HG03342 (cell line): Measurements from ENCODE around the gene NUTM1.

ENCODE experiments used
- ATAC-seq: cut with Tn5 transposase; IDR thresholded peaks from one replicate; pipeline ENCODE4 v1.9.1; 2021; ENCODE audit warnings: mild to moderate bottlenecking, moderate library complexity; ENCODE audit not compliant: unreplicated experiment

Gene NUTM1, protein sequence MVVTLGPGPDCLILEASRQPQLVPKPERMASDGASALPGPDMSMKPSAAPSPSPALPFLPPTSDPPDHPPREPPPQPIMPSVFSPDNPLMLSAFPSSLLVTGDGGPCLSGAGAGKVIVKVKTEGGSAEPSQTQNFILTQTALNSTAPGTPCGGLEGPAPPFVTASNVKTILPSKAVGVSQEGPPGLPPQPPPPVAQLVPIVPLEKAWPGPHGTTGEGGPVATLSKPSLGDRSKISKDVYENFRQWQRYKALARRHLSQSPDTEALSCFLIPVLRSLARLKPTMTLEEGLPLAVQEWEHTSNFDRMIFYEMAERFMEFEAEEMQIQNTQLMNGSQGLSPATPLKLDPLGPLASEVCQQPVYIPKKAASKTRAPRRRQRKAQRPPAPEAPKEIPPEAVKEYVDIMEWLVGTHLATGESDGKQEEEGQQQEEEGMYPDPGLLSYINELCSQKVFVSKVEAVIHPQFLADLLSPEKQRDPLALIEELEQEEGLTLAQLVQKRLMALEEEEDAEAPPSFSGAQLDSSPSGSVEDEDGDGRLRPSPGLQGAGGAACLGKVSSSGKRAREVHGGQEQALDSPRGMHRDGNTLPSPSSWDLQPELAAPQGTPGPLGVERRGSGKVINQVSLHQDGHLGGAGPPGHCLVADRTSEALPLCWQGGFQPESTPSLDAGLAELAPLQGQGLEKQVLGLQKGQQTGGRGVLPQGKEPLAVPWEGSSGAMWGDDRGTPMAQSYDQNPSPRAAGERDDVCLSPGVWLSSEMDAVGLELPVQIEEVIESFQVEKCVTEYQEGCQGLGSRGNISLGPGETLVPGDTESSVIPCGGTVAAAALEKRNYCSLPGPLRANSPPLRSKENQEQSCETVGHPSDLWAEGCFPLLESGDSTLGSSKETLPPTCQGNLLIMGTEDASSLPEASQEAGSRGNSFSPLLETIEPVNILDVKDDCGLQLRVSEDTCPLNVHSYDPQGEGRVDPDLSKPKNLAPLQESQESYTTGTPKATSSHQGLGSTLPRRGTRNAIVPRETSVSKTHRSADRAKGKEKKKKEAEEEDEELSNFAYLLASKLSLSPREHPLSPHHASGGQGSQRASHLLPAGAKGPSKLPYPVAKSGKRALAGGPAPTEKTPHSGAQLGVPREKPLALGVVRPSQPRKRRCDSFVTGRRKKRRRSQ

DNA sequence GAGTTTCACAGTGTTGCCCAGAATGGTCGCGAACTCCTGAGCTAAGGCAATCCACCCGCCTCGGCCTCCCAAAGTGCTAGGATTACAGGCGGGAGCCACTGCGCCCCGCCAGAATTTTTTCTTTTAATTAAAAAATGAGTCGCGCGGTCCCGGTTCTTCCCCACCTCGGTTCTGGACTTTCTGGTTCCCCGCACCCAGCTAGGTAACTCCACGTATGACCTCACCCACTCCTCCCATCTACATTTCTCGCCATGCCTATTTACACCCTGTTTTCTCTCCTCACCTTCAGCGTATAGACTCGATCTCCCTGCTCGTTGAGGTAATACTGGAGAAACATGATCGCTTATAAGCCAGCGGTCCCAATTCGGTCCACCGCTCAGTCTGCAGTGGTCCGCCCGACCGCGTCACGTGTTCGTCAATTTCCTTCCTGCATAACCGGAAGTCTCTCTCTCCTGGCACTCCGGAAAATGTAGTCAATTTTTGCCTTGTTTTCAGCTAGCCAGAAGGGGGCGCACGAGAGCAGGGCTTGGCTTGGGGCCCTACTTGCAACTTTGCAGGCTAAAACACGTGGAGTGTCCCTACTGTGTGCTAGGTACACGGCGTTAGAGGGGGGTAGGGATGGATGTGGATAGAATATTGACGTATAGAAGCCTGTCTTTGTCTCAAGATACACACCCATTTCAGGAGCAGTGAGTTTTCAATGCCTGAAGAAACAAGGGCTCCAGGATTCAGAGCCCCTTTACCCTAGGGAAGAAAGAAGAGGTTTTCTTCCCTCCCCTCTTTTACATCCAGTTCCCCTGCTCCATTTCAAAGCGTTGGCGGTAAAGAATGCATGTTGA lies at the start of gene NUTM1, which contains the start of gene NOP10:
Gene NUTM1 (plus strand): TSS at position 579 of the 839 bp plus-strand sequence. CDS start 382 bp downstream, outside the sequence.
Gene NOP10 (minus strand): TSS at position 400 of the 839 bp plus-strand sequence. CDS start 63 bp downstream, at position 337.
- peak; percentile 91 for ATAC-seq

DNA sequence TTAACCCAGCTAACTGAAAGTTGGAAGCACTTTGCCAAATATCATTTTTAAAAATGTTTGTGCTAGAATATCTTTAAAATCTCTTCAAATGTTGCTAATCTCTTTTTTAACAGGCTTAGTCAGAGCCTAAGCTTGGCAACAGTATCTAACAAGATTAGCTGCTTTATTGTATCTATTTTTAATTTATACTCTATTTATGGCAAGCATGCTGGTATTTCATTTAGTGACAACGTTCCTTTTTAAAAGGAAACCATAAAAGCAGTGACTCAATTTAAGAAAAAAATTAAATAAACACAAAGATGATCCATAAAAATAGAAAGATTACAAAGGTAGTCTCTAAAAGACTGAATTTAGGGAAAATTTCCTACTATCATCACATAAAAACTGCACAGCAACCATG lies 46.1 kb upstream of the NUTM1 start:
- ATAC-seq: no peak

DNA sequence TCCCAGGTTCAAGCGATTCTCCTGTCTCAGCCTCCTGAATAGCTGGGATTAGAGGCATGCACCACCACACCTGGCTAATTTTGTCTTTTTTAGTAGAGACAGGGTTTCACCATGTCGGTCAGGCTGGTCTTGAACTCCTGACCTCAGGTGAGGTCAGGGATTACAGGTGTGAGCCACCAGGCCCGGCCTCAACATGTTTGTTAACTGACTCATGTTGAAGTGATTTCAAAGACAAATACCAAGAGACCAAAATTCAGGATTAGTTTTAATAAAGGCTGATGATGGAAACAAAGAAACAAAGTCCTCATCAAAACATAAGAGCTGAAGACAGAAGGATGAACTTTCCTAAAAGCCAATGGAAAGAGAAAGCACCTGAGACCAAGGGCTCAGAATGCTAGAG lies 42.1 kb upstream of the NUTM1 start:
- ATAC-seq: no peak

DNA sequence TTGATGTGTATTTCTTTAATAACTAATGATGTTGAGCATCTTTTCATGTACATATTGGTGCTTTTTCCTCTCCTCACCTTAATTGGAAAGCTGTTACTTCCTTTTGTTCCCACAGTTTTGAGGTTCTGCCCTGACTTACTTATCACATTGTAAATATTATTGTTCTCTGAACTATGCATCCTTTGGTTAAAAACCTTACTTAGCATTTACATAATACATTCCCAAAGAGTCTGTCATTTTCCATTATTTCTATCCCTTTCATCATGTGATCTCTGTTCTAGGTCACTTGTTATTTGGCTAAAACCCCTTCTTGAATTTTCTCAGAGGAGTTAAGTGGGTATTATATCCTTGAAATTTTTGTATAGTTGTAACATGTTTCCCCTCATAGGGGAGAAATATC lies 38.5 kb upstream of the NUTM1 start:
- ATAC-seq: no peak

DNA sequence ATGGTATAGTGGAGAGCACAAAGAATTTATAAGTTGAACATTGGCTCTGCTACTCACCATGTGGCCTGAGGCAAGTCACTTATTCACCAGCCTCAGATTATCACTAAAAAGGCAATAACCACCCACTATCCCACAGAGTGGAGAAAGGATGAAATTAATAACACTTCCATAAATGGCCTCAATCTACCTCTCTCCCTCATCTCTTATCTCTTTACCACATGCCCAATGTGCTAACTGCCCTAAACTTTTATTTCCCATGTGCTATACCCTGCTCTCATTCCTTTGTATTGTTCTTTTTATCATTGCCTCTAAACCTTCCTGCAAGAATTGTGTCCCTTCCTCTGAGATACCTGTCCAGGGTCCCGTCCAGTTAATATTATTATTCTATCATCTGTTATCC lies 31.6 kb upstream of the NUTM1 start:
- no peak for ATAC-seq

DNA sequence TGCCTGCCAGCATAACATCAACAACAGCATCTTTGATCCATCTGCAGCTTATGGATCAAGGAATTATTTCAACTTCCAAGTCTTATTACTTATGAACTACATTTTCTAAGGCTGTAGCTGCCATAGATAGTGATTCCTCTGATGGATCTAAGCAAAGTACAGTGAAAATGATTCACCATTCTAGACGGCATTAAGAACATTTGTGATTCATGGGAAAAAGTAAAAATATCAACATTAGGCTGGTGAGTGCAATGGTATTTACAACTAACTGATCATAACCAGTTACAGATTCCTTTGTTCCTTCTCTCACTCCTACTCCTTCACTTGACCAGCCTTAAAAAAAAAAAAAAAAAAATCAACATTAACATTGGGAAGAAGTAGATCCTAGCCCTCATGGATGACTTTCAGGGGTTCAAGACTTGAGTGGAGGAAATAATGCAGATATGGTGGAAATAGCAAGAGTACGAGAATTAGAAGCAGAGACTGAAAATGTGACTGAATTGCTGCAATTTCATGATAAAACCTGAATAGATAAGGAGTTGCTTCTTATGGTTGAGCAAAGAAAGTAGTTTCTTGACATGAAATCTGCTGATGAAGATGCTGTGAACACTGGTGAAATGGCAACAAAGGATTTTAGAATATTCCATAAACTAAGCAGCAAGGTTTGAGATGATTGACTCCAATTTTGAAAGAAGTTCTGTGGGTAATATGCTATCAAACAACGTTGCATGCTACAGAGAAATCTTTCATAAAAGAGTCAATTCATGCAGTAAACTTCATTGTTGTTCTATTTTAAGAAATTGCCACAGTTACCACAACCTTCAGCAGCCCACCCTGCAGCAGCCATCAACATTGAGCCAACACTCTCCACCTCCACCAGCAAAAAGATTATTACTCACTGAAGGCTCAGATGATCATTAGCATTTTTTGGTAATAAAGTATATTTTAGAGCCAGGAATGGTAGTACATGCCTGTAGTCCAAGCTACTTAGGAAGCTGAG lies 28.3 kb upstream of the NUTM1 start:
- no peak for ATAC-seq

DNA sequence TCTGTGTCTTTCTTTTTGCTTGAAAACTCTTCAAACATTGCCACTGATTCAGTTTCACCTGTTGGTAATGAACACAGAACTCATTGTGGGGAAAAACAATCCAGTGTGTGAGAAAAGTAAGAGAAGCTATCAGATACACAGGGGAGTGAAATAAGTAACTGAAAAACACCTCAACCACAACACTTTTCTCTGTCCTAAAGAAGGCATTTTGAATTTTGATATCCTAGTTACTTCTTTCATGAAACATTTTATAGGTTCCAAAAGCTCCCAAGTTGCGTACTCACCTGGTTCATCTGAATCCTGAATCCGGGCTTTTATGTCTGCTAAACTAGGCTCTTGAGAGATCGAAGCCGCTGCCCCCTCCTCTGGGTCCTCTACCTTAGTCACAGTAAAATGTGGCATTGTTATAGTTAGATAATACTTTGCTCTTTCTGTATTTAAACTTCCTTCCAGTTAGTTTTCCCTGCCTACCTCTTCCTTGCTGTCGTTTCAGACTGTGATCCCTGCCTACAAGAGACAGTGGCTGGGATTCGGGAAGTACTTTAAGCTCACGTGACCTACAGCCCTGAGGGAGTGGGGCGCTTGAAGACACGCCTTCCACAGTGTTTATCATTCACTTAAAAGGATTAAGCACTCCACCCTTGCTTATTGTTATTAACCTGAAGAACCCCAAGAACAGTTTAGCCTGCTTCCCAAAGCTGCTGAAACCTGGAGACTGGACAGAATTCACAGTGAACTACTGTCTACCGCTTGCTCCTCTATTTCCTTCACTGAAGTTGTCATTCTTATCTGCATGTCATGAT lies 24.6 kb upstream of the NUTM1 start:
- ATAC-seq: peak; percentile 79

DNA sequence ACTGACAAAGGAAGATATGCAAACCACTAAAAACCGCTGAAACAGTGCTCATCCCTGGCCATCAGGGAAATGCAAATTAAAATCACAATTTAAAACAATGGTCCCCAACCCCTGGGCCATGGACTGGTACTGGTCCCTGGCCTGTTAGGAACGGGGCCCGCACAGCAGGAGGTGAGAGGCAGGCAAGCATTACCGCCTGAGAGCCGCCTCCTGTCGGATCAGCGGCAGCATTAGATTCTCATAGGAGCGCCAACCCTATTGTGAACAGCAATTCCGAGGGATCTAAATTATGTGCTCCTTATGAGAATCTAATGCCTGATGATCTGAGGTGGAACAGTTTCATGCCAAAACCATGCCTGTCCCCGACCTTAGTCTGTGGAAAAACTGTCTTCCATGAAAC lies 19.9 kb upstream of the NUTM1 start:
- no peak for ATAC-seq

DNA sequence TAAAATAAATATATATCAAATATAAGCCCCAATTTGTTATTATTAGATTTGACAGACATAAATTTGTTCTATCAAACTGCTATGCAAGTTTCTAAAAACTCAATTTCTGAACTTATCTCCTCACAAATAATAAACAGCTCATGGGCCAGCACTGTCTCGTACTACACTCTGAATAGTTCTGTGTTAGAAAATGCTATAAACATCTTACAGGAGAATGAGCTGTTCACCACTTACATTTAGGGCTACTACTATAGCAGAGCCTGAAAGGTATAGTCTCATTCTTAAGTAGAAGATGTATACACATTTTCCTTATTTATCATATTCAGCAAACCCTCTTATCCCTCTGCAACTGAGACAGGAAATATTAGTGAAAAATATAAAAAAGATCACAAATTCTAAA lies 18.2 kb upstream of the NUTM1 start:
- no peak for ATAC-seq

DNA sequence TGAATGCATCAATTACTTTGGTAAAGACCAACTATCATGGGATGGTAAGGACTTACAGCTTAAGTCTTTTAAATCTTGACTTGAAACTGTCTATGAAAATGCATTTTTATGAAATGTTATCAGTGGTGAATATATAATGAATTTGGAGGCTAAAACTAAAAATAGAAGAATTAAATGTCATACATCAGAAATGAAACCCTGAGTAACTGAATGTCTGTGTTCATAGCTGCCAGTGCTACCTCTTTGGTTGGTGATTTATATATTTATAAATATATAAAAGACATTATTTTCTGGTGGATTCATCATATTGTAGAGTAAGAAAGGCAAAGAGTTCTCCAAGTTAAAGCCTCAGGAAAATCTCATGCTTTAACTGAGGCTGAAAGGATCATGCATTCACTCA lies 17.7 kb upstream of the NUTM1 start:
- ATAC-seq: no peak

DNA sequence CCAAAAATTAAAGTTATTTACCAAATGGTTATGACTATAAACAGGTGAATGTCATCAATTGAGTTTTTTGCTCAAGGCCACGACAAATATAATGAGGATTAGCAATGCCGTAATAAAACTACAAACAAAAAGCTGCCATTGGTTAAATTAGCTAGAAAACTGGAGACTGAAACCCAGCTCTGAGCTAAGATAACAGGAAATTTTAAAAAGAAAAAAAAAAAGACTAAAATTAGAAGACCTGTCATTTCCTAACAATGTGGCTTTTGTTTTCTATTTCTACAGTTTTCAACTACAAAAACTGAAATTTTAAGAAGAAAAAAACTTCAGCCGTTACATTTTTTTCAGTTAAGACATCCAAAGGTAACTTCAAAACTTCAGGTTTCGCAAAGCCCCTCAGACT lies 15.2 kb upstream of the NUTM1 start:
- ATAC-seq: no peak

DNA sequence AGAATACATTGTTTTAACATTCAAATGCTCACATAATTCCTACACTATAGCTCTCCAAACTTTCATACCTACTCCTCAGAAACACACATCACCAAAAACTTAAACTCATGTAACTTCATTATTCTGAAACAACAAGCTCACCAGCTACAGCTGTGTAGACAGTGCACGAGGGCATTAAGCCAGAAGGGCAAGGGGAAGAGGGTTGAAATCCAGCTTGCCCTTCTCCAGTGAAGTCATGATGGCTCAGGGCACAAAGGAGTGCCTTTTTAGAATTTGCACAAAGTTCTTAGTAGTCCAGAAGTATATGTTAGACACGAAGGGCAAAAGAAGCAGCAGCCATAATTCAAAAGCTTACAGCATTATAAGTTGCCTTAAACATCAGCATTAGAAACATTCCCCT lies 14.1 kb upstream of the NUTM1 start:
- ATAC-seq: no peak

DNA sequence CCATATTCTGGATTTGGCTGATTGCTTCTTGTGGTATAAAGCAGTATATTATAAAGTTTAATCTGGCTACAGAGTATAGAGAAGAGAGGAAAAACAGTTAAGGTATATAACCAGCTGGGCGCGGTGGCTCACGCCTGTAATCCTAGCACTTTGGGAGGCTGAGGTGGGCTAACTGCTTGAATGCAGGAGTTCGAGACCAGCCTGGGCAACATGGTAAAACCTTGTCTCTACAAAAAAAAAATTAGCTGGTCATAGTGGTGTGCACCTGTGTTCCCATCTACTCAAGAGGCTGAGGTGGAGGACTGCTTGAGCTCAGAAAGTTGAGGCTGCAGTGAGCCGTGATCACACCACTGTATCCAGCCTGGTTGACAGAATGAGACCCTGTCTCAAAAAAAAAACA lies 12.8 kb upstream of the NUTM1 start:
- ATAC-seq: no peak

DNA sequence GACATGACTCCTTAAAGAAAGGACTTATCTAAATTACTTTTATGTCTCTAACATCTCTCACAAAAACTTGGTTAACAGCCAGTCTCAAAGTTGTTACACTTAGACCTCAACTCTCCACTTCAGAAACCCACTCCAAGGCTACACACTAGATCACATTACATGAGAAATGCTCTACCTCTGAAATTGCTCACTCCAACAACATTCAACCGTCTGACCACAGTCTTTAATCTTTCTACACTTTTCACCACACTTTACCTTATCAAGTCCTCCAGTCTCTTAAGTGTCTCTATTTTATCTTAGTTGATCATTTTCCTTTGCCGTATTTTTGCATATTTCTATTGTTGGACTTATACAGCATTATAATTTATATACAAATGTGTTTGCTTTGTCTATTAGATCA lies 11.3 kb upstream of the NUTM1 start:
- no peak for ATAC-seq

DNA sequence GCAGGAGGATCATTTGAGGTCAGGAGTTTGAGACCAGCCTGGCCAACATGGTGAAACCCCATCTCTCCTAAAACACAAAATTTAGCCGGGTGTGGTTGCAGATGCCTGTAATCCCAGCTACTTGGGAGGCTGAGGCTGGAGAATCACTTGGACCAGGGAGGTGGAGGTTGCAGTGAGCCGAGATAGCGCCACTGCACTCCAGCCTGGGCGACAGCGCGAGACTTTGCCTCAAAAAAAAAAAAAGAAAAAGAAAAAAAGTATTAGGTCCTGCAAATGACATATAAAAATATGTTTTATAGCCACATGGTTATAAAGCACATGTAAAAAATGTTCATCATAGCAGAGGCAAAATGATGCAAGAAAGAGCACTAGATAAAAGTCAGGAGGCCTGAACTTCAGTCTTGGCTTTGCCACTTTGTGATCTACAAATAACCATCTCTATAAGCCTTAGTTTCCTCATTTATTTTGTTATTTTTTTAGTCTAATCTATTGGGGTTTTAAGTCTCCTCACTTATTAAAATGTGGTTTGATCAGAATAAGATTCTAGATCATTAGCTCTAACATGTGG lies 10.5 kb upstream of the NUTM1 start:
- no peak for ATAC-seq

DNA sequence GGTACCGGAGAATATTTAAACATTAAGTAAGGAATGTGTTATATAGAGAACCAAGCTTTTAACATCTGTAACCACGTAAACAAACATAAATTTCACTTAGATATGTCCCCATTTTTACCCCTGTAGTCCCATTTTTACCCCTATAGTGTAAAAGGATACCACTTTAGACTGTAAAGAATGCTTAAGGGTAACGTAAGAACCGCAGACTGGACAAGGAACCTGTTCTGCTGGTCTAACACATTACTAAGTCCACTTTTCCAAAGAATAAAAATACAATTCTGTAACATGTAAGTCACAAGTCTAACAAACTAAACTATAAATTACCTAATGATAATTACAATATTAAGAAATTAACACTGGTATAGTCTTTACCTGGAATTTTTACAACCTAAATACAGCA lies 8.4 kb upstream of the NUTM1 start:
- no peak for ATAC-seq

DNA sequence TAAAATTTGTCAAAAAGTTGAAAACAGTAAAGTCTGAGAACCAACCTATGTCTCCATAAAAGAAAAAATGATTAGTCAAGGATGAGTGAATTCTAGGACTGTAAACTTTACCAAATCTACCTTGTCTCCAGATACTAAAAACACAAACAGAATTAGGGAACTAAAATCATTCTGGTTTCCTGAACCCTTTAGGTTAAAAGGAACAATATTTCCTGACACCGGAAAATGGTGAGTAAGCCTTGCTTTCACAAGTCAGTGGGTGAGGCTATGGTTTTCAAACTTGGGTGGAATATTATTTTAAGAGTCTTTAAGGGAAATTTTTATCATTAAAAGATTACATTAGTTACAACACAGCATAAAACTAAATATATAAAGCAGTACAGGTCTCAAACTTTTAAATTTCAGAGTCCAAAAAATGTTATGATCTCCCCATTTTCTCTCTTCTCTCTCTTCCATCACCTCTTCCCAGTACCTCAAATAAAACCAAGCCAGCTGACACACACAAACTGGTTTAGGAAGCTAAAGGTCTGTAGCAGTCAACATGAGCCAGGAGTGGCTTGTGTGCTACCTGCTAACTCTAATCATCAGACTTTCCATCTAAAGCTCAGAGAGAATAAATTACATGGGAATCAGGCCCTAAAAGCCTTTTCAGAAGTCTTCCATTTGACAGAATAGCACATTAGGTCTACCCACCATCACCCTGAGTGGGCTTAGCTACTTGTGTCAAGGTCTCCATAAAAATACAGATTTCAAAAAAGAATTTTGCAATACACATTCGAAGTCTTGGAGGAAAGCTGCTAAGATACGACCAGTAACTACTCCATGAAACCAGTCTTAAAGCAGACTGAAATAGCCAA lies 7.7 kb upstream of the NUTM1 start:
- ATAC-seq: no peak
